GM23338 (cell line): ENCODE results near the gene ABR. TPM values are rescaled to one million over a fixed set of nuclear protein-coding genes. Genes with fewer than 3 reads are reported as not detected.

ENCODE experiments used
- ATAC-seq: fragments of 200-7000 bp; cut with Tn5 transposase; 3 replicates; pipeline ENCODE4 v1.9.1; 2020
- DNase-seq: peaks from one replicate; pipeline ENCODE4 v3.0.0-alpha.2; 2015; ENCODE audit warnings: low spot score
- H2AFZ ChIP-seq: fragments of 200-600 bp; sonication (generic); 2 replicates; pipeline ENCODE4 v1.8.0; 2016; ENCODE audit warnings: antibody characterized with exemption, mild to moderate bottlenecking, moderate library complexity
- H3F3A ChIP-seq: fragments of 200-600 bp; sonication (generic); replicated peaks from 2 replicates; pipeline ENCODE4 v1.8.0; 2017; ENCODE audit warnings: antibody characterized with exemption, mixed run types, low read depth
- H3K27ac ChIP-seq: fragments of 200-600 bp; sonication (generic); 2 replicates; pipeline ENCODE4 v1.6.1; 2016; ENCODE audit warnings: low read depth
- H3K27me3 ChIP-seq: fragments of 200-600 bp; sonication (generic); 2 replicates; pipeline ENCODE4 v1.8.0; 2016; ENCODE audit warnings: mild to moderate bottlenecking, mixed run types, moderate library complexity; ENCODE audit not compliant: insufficient read depth
- H3K36me3 ChIP-seq: fragments of 200-600 bp; sonication (generic); 2 replicates; pipeline ENCODE4 v1.8.0; 2016; ENCODE audit warnings: mild to moderate bottlenecking; ENCODE audit not compliant: insufficient read depth
- H3K4me1 ChIP-seq: fragments of 200-600 bp; sonication (generic); 2 replicates; pipeline ENCODE4 v1.8.0; 2016; ENCODE audit warnings: mild to moderate bottlenecking, moderate library complexity; ENCODE audit not compliant: insufficient read depth
- H3K4me2 ChIP-seq: fragments of 200-600 bp; sonication (generic); 2 replicates; pipeline ENCODE4 v1.7.1; 2017; ENCODE audit warnings: mixed run types
- H3K4me3 ChIP-seq: fragments of 200-600 bp; sonication (generic); 2 replicates; pipeline ENCODE4 v1.6.1; 2016; ENCODE audit warnings: mixed run types
- H3K79me2 ChIP-seq: fragments of 200-600 bp; sonication (generic); replicated peaks from 2 replicates; pipeline ENCODE4 v1.8.0; 2017; ENCODE audit warnings: mild to moderate bottlenecking; ENCODE audit not compliant: insufficient read depth
- H3K9me2 ChIP-seq: fragments of 200-600 bp; sonication (generic); 2 replicates; pipeline ENCODE4 v1.8.0; 2017; ENCODE audit not compliant: insufficient read depth
- H4K20me1 ChIP-seq: fragments of 200-600 bp; sonication (generic); replicated peaks from 2 replicates; pipeline ENCODE4 v1.8.0; 2017; ENCODE audit warnings: mild to moderate bottlenecking; ENCODE audit not compliant: insufficient read depth
- H3K27ac Mint-ChIP-seq: 2 replicates; pipeline ENCODE4 v1.8.0; 2020; ENCODE audit warnings: inconsistent platforms, mild to moderate bottlenecking, moderate library complexity, mixed read lengths
- H3K27me3 Mint-ChIP-seq: 3 replicates; pipeline ENCODE4 v1.8.0; 2022; ENCODE audit warnings: low read depth, mild to moderate bottlenecking, moderate library complexity, mixed read lengths, inconsistent platforms; ENCODE audit not compliant: insufficient read depth, poor library complexity
- H3K36me3 Mint-ChIP-seq: 3 replicates; pipeline ENCODE4 v1.8.0; 2021; ENCODE audit warnings: low read depth, mild to moderate bottlenecking, inconsistent platforms, moderate library complexity, mixed read lengths
- H3K4me1 Mint-ChIP-seq: 3 replicates; pipeline ENCODE4 v1.8.0; 2020; ENCODE audit warnings: mild to moderate bottlenecking, inconsistent platforms, mixed read lengths
- H3K4me3 Mint-ChIP-seq: 3 replicates; pipeline ENCODE4 v1.8.0; 2021; ENCODE audit warnings: moderate library complexity, mild to moderate bottlenecking, inconsistent platforms, mixed read lengths
- H3K9me3 Mint-ChIP-seq: 3 replicates; pipeline ENCODE4 v1.8.0; 2020; ENCODE audit warnings: moderate library complexity, mild to moderate bottlenecking, inconsistent platforms, mixed read lengths
- JUNB ChIP-seq: IDR thresholded peaks from one replicate; pipeline ENCODE4 v1.6.1; 2016; ENCODE audit warnings: antibody characterized with exemption; ENCODE audit not compliant: unreplicated experiment
- NANOG ChIP-seq: IDR thresholded peaks from 2 replicates; pipeline ENCODE4 v1.6.1; 2016; ENCODE audit warnings: antibody characterized with exemption, borderline replicate concordance
- ZNF114 ChIP-seq: fragments of 250-450 bp; sonication (Bioruptor Pico); IDR thresholded peaks from 2 replicates; pipeline ENCODE4 v1.5.0; 2020; ENCODE audit warnings: mild to moderate bottlenecking, moderate library complexity
- polyA plus RNA-seq: library from polyadenylated mRNA; unstranded; fragments of >200 nt; fragmentation: Nextera tagmentation; extraction: Ambion mirVana; gene quantifications from 2 replicates; pipeline ENCODE4 v1.2.1, GENCODE V29; 2016
- total RNA-seq: library from RNA; depleted of rRNA; stranded (reverse); fragments of >200 nt; shearing (Covaris generic); gene quantifications from 2 replicates; pipeline ENCODE4 v1.2.3, GENCODE V29; 2014
- TF ChIP-seq, protein P1 (sequence below): IDR thresholded peaks from one replicate; pipeline ENCODE4 v1.6.1; 2018; ENCODE audit warnings: antibody characterized with exemption; ENCODE audit not compliant: unreplicated experiment
- TF ChIP-seq, protein P2 (sequence below): fragments of 250-450 bp; sonication (Bioruptor Pico); IDR thresholded peaks from 2 replicates; pipeline ENCODE4 v1.5.0; 2020; ENCODE audit warnings: mild to moderate bottlenecking, moderate library complexity

ABR gene
- total and polyA plus RNA-seq, 2 experiments from 2014 or later = 15.0 to 27.7 TPM

DNA sequence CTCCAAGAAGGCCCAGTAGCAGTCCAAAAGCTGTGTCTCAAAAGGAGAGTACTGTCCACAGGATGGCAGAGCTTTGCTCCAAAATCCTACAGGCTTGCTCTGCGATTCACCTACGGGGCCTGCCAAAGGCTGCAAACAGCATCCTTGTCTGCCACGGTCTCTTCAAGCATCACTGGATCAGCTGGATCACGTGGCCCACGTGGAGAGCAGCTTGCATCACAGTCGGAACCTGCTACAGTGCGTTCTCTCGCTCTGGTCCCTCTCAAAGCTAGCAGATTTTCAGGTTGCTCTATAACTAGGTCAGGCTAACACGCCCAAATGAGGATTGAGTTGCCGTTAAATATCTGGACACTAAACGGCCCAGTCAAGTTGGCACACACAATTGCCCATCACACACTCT is 191.2 kb downstream of the ABR start (continued):
- TF ChIP-seq, protein P1, sequence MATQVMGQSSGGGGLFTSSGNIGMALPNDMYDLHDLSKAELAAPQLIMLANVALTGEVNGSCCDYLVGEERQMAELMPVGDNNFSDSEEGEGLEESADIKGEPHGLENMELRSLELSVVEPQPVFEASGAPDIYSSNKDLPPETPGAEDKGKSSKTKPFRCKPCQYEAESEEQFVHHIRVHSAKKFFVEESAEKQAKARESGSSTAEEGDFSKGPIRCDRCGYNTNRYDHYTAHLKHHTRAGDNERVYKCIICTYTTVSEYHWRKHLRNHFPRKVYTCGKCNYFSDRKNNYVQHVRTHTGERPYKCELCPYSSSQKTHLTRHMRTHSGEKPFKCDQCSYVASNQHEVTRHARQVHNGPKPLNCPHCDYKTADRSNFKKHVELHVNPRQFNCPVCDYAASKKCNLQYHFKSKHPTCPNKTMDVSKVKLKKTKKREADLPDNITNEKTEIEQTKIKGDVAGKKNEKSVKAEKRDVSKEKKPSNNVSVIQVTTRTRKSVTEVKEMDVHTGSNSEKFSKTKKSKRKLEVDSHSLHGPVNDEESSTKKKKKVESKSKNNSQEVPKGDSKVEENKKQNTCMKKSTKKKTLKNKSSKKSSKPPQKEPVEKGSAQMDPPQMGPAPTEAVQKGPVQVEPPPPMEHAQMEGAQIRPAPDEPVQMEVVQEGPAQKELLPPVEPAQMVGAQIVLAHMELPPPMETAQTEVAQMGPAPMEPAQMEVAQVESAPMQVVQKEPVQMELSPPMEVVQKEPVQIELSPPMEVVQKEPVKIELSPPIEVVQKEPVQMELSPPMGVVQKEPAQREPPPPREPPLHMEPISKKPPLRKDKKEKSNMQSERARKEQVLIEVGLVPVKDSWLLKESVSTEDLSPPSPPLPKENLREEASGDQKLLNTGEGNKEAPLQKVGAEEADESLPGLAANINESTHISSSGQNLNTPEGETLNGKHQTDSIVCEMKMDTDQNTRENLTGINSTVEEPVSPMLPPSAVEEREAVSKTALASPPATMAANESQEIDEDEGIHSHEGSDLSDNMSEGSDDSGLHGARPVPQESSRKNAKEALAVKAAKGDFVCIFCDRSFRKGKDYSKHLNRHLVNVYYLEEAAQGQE = no peak

DNA sequence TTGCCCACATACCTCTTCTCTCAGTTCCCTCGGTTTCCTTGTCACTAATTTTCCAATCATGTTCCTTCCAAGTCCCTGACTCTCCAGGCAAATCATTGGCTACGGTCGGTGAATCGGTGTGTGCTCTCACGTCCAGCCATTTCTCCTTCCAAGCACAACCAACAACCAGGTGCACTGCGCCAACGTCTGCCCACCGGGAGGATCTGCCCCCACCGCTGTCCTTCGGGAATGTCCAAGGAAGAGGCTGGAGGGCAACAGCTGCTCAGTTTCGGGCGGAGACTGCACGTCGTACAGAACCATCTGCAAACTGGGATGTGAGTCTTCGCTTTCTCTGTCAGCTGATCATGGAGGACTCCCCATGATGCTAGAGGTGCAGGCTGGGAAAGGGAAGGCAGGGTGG is 191.8 kb downstream of the ABR start:
- no peaks in the 10 kb centered on the region; the same call in 2 of the 3 replicates for H3K36me3 Mint-ChIP-seq
- no peak for ATAC-seq
- no peak overlapping the region for H3K4me3 Mint-ChIP-seq
- H3K27ac Mint-ChIP-seq = no peak overlapping the region
- no peak for DNase-seq
- H3K79me2 ChIP-seq = no peaks in the 10 kb centered on the region
- H3K9me3 Mint-ChIP-seq = peaks cover 8% of the 10 kb centered on the region; the same call in 2 of the 3 replicates
- no peaks in the 10 kb centered on the region for H3K36me3 ChIP-seq
- H3K9me2 ChIP-seq = no peaks in the 10 kb centered on the region
- no peaks in the 10 kb centered on the region for H3F3A ChIP-seq
- H3K4me2 ChIP-seq = no peak overlapping the region
- no peaks in the 10 kb centered on the region for H4K20me1 ChIP-seq
- TF ChIP-seq NANOG (no peak), JUNB (no peak), ZNF114 (CRISPR knock-in tag) (no peak)
- TF ChIP-seq, protein P2, sequence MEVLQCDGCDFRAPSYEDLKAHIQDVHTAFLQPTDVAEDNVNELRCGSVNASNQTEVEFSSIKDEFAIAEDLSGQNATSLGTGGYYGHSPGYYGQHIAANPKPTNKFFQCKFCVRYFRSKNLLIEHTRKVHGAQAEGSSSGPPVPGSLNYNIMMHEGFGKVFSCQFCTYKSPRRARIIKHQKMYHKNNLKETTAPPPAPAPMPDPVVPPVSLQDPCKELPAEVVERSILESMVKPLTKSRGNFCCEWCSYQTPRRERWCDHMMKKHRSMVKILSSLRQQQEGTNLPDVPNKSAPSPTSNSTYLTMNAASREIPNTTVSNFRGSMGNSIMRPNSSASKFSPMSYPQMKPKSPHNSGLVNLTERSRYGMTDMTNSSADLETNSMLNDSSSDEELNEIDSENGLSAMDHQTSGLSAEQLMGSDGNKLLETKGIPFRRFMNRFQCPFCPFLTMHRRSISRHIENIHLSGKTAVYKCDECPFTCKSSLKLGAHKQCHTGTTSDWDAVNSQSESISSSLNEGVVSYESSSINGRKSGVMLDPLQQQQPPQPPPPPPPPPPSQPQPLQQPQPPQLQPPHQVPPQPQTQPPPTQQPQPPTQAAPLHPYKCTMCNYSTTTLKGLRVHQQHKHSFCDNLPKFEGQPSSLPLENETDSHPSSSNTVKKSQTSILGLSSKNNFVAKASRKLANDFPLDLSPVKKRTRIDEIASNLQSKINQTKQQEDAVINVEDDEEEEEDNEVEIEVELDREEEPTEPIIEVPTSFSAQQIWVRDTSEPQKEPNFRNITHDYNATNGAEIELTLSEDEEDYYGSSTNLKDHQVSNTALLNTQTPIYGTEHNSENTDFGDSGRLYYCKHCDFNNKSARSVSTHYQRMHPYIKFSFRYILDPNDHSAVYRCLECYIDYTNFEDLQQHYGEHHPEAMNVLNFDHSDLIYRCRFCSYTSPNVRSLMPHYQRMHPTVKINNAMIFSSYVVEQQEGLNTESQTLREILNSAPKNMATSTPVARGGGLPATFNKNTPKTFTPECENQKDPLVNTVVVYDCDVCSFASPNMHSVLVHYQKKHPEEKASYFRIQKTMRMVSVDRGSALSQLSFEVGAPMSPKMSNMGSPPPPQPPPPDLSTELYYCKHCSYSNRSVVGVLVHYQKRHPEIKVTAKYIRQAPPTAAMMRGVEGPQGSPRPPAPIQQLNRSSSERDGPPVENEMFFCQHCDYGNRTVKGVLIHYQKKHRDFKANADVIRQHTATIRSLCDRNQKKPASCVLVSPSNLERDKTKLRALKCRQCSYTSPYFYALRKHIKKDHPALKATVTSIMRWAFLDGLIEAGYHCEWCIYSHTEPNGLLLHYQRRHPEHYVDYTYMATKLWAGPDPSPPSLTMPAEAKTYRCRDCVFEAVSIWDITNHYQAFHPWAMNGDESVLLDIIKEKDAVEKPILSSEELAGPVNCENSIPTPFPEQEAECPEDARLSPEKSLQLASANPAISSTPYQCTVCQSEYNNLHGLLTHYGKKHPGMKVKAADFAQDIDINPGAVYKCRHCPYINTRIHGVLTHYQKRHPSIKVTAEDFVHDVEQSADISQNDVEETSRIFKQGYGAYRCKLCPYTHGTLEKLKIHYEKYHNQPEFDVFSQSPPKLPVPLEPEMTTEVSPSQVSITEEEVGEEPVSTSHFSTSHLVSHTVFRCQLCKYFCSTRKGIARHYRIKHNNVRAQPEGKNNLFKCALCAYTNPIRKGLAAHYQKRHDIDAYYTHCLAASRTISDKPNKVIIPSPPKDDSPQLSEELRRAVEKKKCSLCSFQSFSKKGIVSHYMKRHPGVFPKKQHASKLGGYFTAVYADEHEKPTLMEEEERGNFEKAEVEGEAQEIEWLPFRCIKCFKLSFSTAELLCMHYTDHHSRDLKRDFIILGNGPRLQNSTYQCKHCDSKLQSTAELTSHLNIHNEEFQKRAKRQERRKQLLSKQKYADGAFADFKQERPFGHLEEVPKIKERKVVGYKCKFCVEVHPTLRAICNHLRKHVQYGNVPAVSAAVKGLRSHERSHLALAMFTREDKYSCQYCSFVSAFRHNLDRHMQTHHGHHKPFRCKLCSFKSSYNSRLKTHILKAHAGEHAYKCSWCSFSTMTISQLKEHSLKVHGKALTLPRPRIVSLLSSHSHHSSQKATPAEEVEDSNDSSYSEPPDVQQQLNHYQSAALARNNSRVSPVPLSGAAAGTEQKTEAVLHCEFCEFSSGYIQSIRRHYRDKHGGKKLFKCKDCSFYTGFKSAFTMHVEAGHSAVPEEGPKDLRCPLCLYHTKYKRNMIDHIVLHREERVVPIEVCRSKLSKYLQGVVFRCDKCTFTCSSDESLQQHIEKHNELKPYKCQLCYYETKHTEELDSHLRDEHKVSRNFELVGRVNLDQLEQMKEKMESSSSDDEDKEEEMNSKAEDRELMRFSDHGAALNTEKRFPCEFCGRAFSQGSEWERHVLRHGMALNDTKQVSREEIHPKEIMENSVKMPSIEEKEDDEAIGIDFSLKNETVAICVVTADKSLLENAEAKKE = no peak
- H3K4me3 ChIP-seq = no peak overlapping the region
- no peaks in the 10 kb centered on the region for H3K4me1 Mint-ChIP-seq
- H3K27me3 Mint-ChIP-seq = peaks cover 9% of the 10 kb centered on the region
- no peak overlapping the region for H3K27ac ChIP-seq
- H3K4me1 ChIP-seq = no peaks in the 10 kb centered on the region
- H2AFZ ChIP-seq = no peak overlapping the region
- H3K27me3 ChIP-seq = no peaks in the 10 kb centered on the region
